GM21515 (cell line): ENCODE measurements around the gene GPR21.

Experiments used
- ATAC-seq: cut with Tn5 transposase; IDR thresholded peaks from one replicate; pipeline ENCODE4 v1.9.1; 2021; ENCODE audit not compliant: unreplicated experiment

The GPR21 gene, protein sequence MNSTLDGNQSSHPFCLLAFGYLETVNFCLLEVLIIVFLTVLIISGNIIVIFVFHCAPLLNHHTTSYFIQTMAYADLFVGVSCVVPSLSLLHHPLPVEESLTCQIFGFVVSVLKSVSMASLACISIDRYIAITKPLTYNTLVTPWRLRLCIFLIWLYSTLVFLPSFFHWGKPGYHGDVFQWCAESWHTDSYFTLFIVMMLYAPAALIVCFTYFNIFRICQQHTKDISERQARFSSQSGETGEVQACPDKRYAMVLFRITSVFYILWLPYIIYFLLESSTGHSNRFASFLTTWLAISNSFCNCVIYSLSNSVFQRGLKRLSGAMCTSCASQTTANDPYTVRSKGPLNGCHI

DNA sequence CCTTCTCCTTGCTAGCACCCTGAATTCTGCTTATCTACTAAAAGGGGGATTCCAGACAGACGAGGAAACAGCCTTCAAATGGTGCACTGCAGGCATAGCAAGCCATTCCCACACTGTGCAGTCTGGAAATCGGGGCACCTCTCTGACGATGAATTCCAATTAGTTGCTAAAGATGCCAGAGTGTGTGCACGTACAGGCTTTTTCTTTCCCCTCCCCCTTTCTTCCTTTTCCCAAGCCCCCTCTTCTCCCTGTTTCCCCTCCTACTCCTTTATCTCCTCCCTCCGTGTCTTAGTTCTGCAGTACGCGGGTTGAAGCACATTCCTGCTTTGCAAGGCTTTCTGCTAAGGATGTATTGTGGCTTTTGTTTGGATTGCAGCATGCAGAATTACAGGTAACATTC is at the start of gene GPR21:
Gene GPR21, plus strand, starts transcription at position 316 of the 400 bp plus-strand sequence. CDS start 900 bp downstream, outside the sequence.
- ATAC-seq = no peak

DNA sequence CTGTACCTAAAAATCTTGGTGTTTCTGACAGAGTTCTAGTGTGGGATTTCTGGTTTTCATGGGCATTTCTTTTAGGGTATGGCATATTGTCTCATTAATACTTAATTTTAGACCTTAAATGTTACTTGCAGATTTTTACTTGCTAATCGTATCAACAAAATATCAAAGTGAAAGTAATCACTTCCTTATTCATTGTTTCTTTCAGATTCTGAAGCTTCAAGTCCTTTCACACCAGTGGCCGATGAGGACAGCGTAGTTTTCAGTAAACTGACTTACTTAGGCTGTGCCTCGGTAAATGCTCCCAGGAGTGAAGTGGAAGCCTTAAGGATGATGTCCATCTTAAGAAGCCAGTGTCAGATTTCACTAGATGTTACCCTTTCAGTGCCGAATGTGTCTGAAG is 47.5 kb upstream of the GPR21 start:
- no peak for ATAC-seq

DNA sequence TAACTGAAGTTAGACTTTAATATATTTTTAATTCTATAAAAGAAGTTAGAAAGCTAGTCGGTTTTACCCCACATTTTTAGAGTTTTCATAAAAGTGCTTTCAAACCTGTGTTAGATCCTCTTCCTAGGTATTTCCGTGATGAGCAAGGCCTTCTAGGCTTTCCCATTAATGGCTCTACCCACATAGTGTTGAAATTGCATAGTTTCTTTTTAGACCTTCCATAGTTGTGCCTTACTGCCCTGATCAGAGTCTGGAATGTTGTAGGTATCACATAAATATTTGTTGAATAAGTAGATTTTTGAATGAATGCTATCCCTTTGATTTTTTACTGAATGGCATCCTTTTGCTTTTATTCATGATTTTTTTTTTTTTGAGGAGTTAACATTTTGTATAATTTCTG is 45.3 kb upstream of the GPR21 start:
- ATAC-seq = no peak

DNA sequence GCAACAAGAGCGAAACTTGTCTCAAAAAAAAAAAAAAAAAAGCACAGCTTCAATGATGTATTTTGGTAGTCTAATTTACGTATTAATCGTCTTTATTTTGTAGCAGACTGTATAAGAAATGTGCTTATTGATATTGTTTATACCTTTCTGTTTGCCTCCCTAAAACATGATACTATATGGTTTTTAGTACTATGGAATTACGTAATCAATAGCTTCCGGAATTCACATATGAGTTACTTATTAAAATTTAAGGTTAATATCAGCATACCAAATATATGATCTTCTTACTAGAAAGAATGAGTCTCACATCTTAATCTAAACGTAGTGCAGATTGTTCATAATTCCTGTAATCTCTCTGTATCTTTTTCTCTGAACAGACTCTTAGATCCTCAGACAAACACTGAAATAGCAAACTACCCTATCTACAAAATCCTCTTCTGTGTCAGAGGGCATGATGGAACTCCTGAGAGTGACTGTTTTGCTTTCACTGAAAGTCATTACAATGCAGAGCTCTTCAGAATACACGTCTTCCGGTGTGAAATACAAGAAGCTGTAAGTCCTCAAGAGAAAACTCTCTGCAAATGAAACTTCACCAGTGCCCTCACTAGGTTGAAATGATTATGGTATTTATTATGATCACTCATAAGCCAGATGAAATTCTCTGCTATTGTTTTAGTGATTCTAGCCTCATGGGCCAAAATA is 44.4 kb upstream of the GPR21 start:
- peak; percentile 71 for ATAC-seq

DNA sequence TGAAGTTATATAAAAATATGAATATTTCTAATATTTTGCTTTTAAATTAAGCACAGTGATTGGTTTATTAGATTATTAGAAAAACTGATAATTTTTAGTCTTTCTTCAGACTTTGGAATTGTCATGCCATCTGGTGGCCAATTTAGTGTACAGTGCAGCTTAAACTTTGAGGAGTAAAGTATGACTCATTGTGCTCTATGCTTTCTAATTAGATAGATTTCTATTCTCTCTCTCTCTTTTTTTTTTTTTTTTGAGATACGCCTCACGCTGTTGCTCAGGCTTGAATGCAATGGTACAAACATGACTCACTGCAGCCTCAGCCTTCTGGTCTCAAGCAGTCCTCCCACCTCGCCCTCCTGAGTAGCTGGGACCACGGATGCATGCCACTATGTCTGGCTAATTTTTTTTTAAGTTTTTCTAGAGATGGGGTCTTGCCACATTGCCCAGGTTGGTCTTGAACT is 42.1 kb upstream of the GPR21 start:
- ATAC-seq = no peak

DNA sequence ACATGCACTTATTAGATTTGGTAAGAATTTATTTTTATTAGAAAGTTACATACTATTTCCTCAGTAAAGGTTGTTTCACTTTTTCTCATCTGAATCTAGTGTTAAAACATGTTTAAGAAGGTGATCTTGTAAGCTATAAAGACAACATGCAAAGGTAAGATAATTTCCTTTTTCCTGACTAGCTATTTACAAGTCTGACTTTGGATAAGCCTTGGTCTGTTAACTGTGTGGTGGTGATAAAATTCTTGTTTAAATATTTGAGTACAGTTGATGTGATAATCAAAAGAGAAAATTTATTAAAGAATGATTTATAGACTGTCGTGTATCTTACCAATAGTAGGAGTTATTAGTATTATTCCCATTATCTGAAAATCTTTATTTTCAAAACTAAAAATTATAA is 36.9 kb upstream of the GPR21 start:
- ATAC-seq = no peak

DNA sequence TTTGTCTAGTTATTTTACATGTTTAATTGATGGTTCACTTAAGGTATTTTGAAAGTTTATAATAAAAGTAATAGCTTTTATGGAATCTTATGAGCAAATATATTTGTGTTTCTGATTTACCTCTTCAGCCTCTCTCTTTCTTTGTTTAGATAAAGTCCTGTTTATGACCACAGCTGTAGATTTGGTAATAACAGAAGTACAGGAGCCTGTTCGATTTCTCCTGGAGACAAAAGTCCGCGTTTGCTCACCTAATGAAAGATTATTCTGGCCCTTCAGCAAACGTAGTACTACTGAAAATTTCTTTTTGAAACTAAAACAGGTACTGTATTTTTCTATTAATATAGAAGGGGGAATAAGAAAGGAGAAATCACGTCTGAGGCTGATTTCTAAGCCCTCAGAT is 35.0 kb upstream of the GPR21 start:
- no peak for ATAC-seq

DNA sequence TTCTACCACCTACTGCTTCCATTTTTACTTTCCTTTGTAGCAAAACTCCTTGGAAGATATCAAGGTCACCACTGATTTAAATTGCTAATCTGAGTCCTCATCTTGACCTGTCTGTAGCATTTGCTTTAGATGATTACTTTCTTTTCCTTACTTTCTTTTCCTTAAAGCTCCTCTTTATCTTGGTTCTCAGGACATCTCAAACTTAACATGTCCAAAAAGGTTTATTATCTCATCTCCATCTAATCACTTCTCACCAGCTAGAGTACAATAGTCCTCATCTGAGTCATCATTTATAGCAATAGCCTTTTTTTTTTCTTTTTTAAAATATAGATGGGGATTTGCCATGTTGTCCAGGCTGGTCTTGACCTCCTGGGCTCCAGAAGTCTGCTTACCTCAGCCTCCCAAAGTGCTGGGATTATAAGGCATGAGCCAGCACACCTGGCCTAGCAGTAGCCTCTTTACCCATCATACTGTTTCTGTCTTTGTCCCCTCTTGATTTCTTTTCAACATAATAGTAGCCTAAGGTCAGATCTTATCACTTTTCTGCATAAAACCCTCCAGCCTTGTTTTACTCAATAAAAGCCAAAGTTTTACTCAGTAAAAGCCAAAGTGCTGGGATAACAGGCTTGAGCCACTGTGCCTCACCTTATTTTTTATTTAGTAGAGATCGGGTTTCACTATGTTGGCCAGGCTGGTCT is 32.9 kb upstream of the GPR21 start:
- no peak for ATAC-seq

DNA sequence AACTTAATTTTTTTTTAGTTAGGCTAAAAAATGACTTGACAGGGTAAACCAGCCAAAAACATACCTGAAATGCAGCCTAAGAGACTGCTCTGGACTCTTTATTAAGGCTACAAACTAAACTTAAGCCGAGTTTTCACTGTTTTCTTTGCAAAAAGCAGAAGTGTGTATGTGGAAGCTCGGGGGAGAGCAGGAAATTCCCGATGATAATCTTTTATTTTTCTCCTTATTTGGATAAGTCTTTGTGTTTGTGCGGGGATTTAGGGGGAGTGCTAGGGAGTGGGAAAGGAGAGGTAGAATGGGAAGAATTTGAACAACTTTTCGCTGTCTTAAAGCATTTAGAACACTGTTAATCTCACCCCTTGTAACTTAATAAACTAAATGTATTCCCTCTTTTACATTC is 30.7 kb upstream of the GPR21 start:
- no peak for ATAC-seq

DNA sequence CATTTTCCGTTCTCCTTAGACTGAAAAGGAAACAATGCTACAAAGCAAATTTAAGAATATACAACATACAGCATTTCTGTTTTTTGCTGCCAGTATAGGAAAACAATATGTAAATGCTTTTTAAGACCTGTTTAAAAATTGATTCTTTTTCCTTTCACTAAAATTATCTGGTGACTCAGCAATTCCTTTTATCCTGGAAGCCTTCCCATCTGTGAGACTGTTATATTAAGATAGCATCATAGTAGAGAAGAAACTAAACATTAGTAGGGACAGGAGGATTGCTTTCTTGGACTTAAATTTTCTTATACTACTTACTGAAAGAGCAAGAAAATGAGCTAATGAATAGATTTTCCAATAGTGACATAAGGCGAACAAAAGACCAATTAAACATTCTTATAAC is 30.0 kb upstream of the GPR21 start:
- no peak for ATAC-seq

DNA sequence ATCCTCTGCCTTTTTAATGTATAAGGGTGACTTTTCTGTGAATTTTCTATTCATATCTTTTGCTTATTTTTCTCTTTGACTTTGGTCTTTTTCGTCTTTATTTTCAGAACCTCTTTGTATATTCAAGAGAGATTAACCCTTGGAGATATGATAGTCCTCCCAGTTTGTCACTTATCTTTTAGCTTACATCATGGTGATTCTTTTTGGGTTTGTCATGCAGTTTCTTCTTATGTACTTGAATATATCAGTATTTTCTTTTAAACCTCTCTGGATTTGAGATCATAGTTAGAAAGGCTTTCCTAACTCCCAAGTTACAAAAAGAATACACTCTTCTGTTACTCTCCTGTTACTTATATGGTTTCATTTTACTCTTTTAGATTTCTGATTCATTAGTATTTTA is 27.5 kb upstream of the GPR21 start:
- ATAC-seq = no peak

DNA sequence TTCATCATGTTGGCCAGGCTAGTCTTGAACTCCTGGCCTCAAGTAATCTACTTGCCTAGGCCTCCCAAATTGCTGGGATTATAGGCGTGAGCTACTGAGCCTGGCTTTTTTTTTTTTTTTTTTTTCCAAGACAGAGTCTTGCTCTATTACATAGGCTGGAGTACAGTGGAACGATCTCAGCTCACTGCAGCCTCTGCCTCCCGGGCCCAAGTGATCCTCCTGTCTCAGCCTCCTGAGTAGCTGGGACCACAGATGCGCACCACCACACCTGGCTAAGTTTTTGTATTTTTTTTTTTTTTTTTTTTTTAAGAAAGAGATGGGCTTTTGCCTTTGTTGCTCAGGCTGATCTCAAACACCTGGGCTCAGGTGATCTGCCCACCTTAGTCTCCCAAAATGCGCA is 26.2 kb upstream of the GPR21 start:
- ATAC-seq = no peak

DNA sequence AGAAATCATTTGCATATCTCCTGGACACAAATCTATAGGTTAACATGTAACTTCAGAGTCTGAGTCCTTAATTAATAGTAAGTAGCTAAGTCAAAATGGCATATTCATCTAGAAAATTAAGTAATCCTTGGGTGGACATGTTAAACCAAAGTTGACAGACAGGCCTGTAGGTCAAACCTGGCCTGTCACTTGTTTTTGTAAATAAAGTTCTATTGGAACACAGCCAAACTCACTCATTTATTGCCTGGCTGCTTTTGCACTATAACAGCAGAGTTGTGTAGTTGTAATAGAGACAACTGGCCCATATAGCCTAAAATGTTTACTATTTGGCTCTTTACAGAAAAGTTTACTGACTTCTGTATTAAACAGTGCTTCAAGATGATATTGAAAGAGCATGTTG is 24.6 kb upstream of the GPR21 start:
- ATAC-seq = no peak

DNA sequence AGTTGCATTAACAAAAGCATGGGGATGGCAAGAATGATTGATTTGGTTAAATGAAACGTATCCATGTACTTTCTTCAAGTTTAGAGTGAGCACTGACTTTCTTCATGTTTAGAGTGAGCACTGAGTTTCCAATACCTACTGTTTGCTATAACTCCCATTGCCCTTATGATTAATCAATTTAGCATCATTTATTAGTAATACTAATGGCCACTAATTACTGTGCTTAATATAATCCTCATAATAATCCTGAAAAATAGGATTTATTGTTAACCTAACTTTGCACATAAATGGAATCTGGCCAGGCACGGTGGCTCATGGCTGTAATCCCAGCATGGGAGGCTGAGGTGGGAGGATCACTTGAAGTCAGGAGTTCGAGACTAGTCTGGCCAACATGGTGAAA is 22.1 kb upstream of the GPR21 start:
- no peak for ATAC-seq

DNA sequence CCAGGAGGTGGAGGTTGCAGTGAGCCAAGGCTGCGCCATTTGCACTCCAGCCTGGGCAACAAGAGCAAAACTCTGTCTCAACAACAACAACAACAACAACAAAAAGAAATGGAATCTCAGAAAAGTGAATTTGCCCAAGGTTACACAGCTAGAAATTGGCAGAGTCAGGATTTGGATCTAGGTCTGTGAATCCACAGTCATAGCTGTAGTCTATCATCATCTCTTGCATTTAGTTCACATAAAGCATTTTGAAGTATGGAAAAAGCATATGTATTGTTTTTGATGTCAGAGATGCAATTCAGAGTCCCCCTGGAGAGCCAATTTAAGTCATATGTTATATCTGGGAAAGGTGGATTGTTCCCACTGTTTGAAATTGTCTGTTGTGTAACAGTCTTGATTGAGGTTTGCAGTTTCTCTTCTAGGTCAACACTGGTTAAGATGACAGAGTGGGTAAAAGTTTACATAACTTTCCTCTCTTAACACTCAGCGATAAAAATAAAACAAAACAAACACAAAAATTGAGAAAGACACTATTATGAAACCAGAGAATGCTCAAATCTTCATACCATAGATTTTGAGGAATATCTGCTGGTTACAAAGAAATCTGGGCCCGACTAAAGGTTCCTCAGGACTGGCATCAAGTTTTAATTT is 21.5 kb upstream of the GPR21 start:
- ATAC-seq = no peak

DNA sequence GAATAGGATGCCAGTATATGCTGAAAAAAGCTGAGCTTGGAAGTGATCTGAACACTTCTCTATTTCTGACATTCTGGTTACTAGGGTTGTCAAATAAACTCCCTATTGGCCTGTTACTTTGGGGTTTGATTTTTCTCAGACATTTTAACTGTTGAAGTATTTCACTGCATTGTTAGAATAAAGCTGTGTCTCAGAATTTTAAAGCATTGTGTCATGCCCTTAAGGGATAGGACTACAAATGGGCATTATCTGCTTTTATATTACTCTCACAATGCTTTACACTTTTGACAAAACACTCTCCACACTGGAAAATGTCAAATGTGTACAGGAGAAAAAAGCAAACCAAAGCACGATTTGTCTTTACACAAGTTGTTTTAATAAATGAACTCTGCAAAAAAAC is 16.8 kb upstream of the GPR21 start:
- ATAC-seq = no peak

DNA sequence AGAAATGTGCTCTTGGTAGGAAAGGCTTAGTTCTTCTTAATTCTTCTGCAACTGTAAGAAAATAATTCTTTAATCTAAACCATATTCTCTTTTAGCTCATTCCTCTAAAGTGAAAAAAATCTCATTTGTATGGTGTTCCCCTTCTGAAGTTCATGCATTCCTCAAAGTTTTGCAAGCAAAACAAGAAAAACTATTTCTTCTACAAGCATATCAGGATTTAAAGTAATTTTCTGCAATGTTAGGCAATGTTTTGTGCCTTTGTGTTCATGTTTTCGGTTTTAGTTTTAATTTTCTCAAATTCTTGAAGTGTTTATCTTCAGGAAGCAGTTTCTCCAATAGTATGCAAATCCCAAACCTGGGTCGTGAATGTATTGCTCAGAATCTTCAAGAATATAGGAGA is 12.7 kb upstream of the GPR21 start:
- ATAC-seq = no peak

DNA sequence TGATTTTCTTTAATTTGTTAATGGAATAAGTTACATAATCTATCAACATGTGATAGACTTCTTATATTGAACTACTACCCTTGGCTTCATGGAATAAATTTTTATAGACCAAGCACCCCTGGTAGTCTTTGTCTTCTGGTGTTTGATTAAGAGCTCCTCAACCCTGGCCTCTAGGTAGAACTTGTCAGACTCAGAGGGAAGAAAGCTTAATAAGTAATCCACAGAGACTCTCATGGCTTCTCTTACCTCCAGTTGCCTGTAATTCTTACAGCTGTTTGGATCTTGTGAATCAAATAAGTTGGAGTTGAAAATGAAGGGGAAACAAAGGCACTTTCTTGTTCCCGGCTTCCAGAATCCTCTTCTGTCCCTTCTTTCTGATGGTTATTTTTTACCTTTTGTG is 7.0 kb upstream of the GPR21 start:
- ATAC-seq = no peak

DNA sequence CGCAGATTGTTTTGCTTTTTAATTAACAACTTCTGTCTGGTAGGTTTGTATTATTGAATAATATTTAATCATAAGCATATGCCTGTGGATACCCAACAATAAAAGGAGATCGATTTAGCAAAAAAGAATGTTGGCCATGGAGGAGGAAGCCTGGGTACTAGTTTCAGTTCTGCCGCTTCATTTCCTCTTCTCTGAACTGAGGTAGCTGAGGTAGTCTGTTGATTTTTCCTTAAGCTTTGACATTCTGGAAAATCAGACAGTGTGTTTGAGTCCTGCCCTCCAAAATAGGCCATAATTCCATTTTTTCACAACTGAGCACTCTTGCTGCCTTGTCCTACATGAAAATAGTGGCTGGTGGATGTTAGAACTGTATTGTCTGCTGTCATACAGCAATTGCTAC is 6.0 kb upstream of the GPR21 start:
- ATAC-seq = no peak

DNA sequence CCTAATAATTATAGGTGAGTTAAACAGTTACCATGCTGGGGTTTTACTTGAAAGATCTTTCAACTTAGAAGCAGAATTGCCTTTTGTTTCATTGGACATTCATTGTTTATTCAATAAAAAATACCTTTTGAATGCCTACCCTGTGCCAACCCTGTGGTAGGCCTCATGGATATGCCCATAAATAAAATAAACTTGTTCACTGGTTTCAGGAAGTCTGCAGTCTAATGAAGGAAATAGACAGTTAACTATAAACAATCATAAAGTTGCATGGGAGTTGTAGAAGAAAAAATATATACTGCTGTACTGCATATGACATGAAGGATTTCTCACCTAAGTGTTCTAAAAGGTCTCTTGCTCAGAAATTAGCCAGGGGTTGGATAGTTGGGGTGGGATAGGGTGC is 5.3 kb upstream of the GPR21 start:
- ATAC-seq = no peak

DNA sequence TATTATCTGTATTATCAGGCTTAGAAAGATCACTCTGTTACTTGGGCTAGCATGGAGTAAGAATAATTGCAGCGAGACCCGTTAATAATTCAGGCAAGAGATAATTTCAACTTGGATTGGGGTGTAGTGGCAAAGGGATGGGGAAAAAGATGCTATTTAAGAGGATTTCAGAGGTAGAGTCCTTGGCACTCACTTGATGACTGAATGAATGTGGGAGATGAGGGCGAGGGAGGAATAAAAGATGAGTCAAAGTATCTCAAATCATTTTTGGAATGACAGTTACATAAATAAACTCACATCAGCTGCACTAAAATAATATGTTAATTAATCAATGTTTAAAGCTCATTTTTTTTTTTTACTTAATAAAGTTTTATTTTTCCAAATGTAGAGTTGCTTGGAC is 4.5 kb upstream of the GPR21 start:
- no peak for ATAC-seq

DNA sequence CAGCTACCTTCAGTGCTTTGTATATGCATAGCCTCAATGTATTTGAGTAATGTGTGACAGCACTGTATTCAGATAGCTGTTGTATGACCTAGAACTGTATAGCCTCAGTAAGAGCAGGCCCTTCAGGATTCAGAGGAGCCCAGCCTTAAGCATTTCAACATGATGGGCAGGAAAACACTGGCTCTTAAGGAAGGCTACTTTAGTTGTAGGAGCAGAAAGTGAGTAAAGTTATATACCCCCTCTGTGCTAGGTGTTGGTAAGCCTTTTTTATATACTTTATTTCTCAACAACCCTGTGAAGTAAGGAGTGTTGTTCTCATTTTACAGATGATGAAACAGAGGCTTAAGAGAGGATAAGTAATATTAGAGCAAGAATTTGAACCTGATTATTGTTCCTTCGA is 1.5 kb upstream of the GPR21 start:
- no peak for ATAC-seq
